GM10847 (cell line): ENCODE measurements around the gene CYBB.

Experiments
- POLR2A ChIP-seq: IDR thresholded peaks from 2 replicates; pipeline ENCODE4 v1.6.1; 2011; ENCODE audit not compliant: insufficient read length; ENCODE audit errors: extremely low read depth

Gene CYBB

GRCh38 chrX:37860721-37861120 lies 80.9 kb downstream of the CYBB start:
- TF ChIP-seq POLR2A, result no peak

DNA sequence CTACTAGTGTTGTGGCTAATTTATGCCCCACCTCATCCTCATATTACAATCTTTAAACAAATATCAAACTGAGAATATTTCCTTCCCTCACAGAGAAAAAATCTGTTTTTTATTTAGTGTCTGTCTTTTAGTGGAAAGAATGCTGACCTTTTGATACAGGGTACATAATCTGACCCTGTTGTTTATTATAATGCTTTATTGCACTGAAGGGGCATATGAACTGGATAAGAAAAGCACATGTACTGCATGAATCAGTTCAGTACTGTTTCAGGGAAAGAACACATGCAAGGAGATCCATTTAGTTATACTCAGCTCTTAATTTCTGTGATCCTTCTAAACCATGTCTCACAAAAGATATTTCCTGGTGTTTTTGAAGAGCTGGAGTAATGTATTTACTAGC lies 83.0 kb downstream of the CYBB start:
- no peak for TF ChIP-seq POLR2A
